ENCODE measurements around the gene ACOT7. TPM values are rescaled to one million over a fixed set of nuclear protein-coding genes. Genes with fewer than 3 reads are reported as not detected.

Gene ACOT7
- total RNA-seq, 1 donor from 2014 or later = 21.8 TPM

GRCh38 chr1:6251681-6252373 is 141.7 kb downstream of the ACOT7 start:
- DNase-seq (ENCODE audit: low read depth in 2 of 2) = no peak

- DNase-seq (ENCODE audit: low read depth in 2 of 2) = no peak
These were observed 142.3 kb downstream of the ACOT7 start for GRCh38 chr1:6251233-6251632.

- DNase-seq (ENCODE audit: low read depth in 2 of 2) = no peak
These were observed 143.6 kb downstream of the ACOT7 start for GRCh38 chr1:6249739-6250689.

- no peak for DNase-seq (ENCODE audit: low read depth in 2 of 2)
These were observed 144.4 kb downstream of the ACOT7 start for GRCh38 chr1:6248932-6249738.

GRCh38 chr1:6248161-6248776 is 145.3 kb downstream of the ACOT7 start:
- no peak for DNase-seq (ENCODE audit: low read depth in 2 of 2)

- DNase-seq (ENCODE audit: low read depth in 2 of 2) = no peak
These were observed 145.9 kb downstream of the ACOT7 start for GRCh38 chr1:6247651-6248050.

GRCh38 chr1:6246497-6247467 is 146.8 kb downstream of the ACOT7 start:
- peak; percentile 55 to 76 for DNase-seq (ENCODE audit: low read depth in 2 of 2)

- peak in 1 of 2 donors; percentile 43 for DNase-seq (ENCODE audit: low read depth in 2 of 2)
These were observed 147.6 kb downstream of the ACOT7 start for GRCh38 chr1:6245869-6246496.

- DNase-seq (ENCODE audit: low read depth in 2 of 2) = peak; percentile 30 to 79
These were observed 148.3 kb downstream of the ACOT7 start for GRCh38 chr1:6245086-6245868.

GRCh38 chr1:6244401-6245049 is 149.0 kb downstream of the ACOT7 start:
- DNase-seq (ENCODE audit: low read depth in 2 of 2) = no peak

- no peak for DNase-seq (ENCODE audit: low read depth in 2 of 2)
These were observed 149.6 kb downstream of the ACOT7 start, which contains the start of gene HES3 for GRCh38 chr1:6243993-6244392. Gene HES3, plus strand, starts transcription at chr1:6244179. Its CDS starts 187 bp downstream, at chr1:6244366.

GRCh38 chr1:6243053-6243834 is 150.3 kb downstream of the ACOT7 start:
- DNase-seq (ENCODE audit: low read depth in 2 of 2) = no peak

GRCh38 chr1:6241887-6242740 is 151.5 kb downstream of the ACOT7 start:
- DNase-seq (ENCODE audit: low read depth in 2 of 2) = no peak

- DNase-seq (ENCODE audit: low read depth in 2 of 2) = no peak
These were observed 152.3 kb downstream of the ACOT7 start for GRCh38 chr1:6241107-6241886.

- DNase-seq (ENCODE audit: low read depth in 2 of 2) = no peak
These were observed 153.4 kb downstream of the ACOT7 start for GRCh38 chr1:6239950-6240768.
